Fibroblast of skin of left biceps (primary cell): ENCODE results near the gene NMNAT3.
"Not testable (repeated sequence)": the region's sequence is repeated elsewhere in the genome, so short reads cannot be mapped to it uniquely, and the experiment has no call there.

Experiments used
- DNase-seq, 2 experiments: peaks; one replicate each; pipeline ENCODE4 v3.0.0-alpha.2; 2013; ENCODE audit warnings: low read depth in 2 of 2

The NMNAT3 gene

GRCh38 chr3:139583651-139584050 lies 94.1 kb downstream of the NMNAT3 start:
- not testable (repeated sequence) for DNase-seq

GRCh38 chr3:139578783-139579182 lies 99.0 kb downstream of the NMNAT3 start:
- DNase-seq, result no peak

- DNase-seq, result no peak
Observed at GRCh38 chr3:139577909-139578308, 99.9 kb downstream of the NMNAT3 start.

- DNase-seq, result no peak
Observed at GRCh38 chr3:139577346-139577745, 100.4 kb downstream of the NMNAT3 start.

- DNase-seq, result no peak
Observed at GRCh38 chr3:139574026-139574947, 103.5 kb downstream of the NMNAT3 start.

- no peak for DNase-seq
Observed at GRCh38 chr3:139572847-139573672, 104.7 kb downstream of the NMNAT3 start.

GRCh38 chr3:139571711-139572110 lies 106.1 kb downstream of the NMNAT3 start:
- no peak for DNase-seq

GRCh38 chr3:139564294-139564861 lies 113.4 kb downstream of the NMNAT3 start:
- no peak for DNase-seq

- DNase-seq, result no peak
Observed at GRCh38 chr3:139561959-139562676, 115.7 kb downstream of the NMNAT3 start.

GRCh38 chr3:139561255-139561817 lies 116.4 kb downstream of the NMNAT3 start:
- DNase-seq, result no peak

GRCh38 chr3:139560411-139560810 lies 117.4 kb downstream of the NMNAT3 start:
- DNase-seq, result no peak

- no peak for DNase-seq
Observed at GRCh38 chr3:139559541-139559940, 118.2 kb downstream of the NMNAT3 start.

GRCh38 chr3:139558351-139559266 lies 119.2 kb downstream of the NMNAT3 start:
- no peak for DNase-seq

GRCh38 chr3:139557041-139557440 lies 120.7 kb downstream of the NMNAT3 start:
- DNase-seq, result no peak

- no peak for DNase-seq
Observed at GRCh38 chr3:139555249-139555648, 122.5 kb downstream of the NMNAT3 start.

GRCh38 chr3:139554628-139555027 lies 123.1 kb downstream of the NMNAT3 start:
- no peak for DNase-seq

- DNase-seq, result no peak
Observed at GRCh38 chr3:139552632-139553365, 125.0 kb downstream of the NMNAT3 start.

GRCh38 chr3:139548801-139549200 lies 129.0 kb downstream of the NMNAT3 start:
- no peak for DNase-seq

- DNase-seq, result no peak
Observed at GRCh38 chr3:139547666-139548065, 130.1 kb downstream of the NMNAT3 start.

GRCh38 chr3:139546772-139547171 lies 131.0 kb downstream of the NMNAT3 start:
- DNase-seq, result no peak
